ENCODE measurements around the gene COL28A1.

DNA sequence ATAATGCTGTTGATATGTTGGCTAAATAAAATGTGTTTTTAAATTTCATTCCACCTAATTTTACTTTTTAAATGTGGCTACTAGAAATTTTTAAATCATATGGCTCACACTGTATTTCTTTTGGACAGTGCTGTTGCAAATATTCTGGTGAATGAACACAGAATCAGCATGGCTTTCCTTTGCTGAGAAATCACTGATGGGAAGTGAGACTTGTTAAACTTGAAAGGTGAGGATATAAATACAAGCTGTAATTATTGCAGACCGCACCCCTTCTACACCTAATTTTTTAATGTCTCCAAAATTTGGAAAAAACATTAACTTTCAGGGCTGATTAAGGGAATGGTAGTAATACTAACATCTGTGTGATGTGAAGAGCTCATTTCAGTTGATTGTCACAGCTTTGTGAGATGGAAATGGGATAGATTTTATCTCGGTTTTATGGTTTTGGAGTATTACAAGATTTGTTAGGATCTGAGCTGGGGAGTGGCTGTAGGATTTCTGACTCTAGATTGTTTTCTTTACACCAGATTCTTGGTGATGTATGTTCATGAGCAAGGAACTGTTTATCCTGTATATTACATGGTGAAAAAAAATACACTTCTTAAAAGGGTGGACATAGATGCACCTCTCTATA is 32.3 kb upstream of the COL28A1 start:
- TF ChIP-seq, protein P1, sequence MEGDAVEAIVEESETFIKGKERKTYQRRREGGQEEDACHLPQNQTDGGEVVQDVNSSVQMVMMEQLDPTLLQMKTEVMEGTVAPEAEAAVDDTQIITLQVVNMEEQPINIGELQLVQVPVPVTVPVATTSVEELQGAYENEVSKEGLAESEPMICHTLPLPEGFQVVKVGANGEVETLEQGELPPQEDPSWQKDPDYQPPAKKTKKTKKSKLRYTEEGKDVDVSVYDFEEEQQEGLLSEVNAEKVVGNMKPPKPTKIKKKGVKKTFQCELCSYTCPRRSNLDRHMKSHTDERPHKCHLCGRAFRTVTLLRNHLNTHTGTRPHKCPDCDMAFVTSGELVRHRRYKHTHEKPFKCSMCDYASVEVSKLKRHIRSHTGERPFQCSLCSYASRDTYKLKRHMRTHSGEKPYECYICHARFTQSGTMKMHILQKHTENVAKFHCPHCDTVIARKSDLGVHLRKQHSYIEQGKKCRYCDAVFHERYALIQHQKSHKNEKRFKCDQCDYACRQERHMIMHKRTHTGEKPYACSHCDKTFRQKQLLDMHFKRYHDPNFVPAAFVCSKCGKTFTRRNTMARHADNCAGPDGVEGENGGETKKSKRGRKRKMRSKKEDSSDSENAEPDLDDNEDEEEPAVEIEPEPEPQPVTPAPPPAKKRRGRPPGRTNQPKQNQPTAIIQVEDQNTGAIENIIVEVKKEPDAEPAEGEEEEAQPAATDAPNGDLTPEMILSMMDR (IDR thresholded peaks at IDR 0.05) = no peak
- no peak for TF ChIP-seq POLR2A (IDR thresholded peaks at IDR 0.05)

All from lower leg skin (tissue), 3 donors.